B cell (primary cell): ENCODE results near the gene ZNF280D. TPM values are rescaled to one million over a fixed set of nuclear protein-coding genes. Genes with fewer than 3 reads are reported as not detected.

ENCODE experiments used
- ATAC-seq: fragments of 200-7000 bp; cut with Tn5 transposase; one replicate; pipeline ENCODE4 v1.10.0; 2021; ENCODE audit warnings: low read depth, mild to moderate bottlenecking, moderate number of reproducible peaks, moderate library complexity
- CTCF ChIA-PET: fragments of 350-600 bp; sonication (Branson Sonifier 250); formaldehyde crosslinking; loops from one replicate; lab custom pipeline; 2021; ENCODE audit warnings: antibody characterized with exemption, inconsistent platforms; lab: Charles Lee
- POLR2A ChIA-PET: fragments of 350-600 bp; sonication (Branson Sonifier 250); formaldehyde crosslinking; loops from one replicate; lab custom pipeline; 2021; ENCODE audit warnings: antibody characterized with exemption; lab: Charles Lee
- DNase-seq: peaks from one replicate; pipeline ENCODE4 v3.0.0; 2013
- H2AFZ ChIP-seq: 2 replicates; pipeline ENCODE4 v1.6.1; 2012; ENCODE audit warnings: mild to moderate bottlenecking, low read depth, low read length; ENCODE audit not compliant: insufficient read depth, poor library complexity, severe bottlenecking
- H3K27ac ChIP-seq, 2 donors: 1 replicate in 1 of 2; 2 replicates in 1 of 2; pipeline ENCODE4 v1.5.1; 2012 to 2013; ENCODE audit warnings: low read length in 2 of 2, mild to moderate bottlenecking in 2 of 2, moderate library complexity in 1 of 2
- H3K27me3 ChIP-seq, 4 experiments: fragments of 200-600 bp in 1 of 4; sonication (generic) in 1 of 4; replicated peaks in 1 of 4; 1 replicate in 2 of 4; 2 replicates in 2 of 4; pipeline versions ENCODE4 v1.6.1 to v1.7.0; 2013 to 2016; ENCODE audit warnings: low read length in 3 of 4, mild to moderate bottlenecking in 2 of 4, mixed read lengths in 1 of 4, moderate library complexity in 1 of 4; ENCODE audit not compliant: insufficient read depth in 4 of 4, control insufficient read depth in 3 of 4; ENCODE audit errors: control extremely low read depth in 1 of 4
- H3K36me3 ChIP-seq, 2 experiments: replicated peaks in 1 of 2; 1 replicate in 1 of 2; 2 replicates in 1 of 2; pipeline versions ENCODE4 v1.6.1 to v1.7.1; 2013; ENCODE audit warnings: low read length in 1 of 2; ENCODE audit not compliant: insufficient read depth in 2 of 2, control insufficient read depth in 1 of 2; ENCODE audit errors: control extremely low read depth in 1 of 2, extremely low read depth in 1 of 2
- H3K4me1 ChIP-seq, 2 donors: fragments of 200-600 bp in 1 of 2; sonication (generic) in 1 of 2; 1 replicate in 1 of 2; 2 replicates in 1 of 2; pipeline versions ENCODE4 v1.5.1 to v1.6.1; 2013 to 2017; ENCODE audit warnings: low read length in 2 of 2; ENCODE audit not compliant: control insufficient read depth in 2 of 2, insufficient read depth in 2 of 2
- H3K4me2 ChIP-seq: replicated peaks from 2 replicates; pipeline ENCODE3; 2012; ENCODE audit warnings: mild to moderate bottlenecking, low read depth, low read length; ENCODE audit not compliant: poor library complexity, severe bottlenecking
- H3K4me3 ChIP-seq, 5 experiments: fragments of 200-600 bp in 1 of 5; sonication (generic) in 1 of 5; 1 replicate in 3 of 5; 2 replicates in 2 of 5; pipeline versions ENCODE4 v1.5.1 to v1.7.0; 2011 to 2016; ENCODE audit warnings: low read length in 4 of 5, mild to moderate bottlenecking in 4 of 5, low read depth in 2 of 5, control low read depth in 1 of 5, moderate library complexity in 1 of 5; ENCODE audit not compliant: insufficient read depth in 1 of 5; ENCODE audit errors: control extremely low read depth in 1 of 5, extremely low read depth in 1 of 5
- H3K79me2 ChIP-seq: fragments of 200-600 bp; sonication (generic); one replicate; pipeline ENCODE4 v1.6.0; 2016; ENCODE audit warnings: low read length; ENCODE audit not compliant: control insufficient read depth, insufficient read depth
- H3K9ac ChIP-seq: fragments of 200-600 bp; sonication (generic); 2 replicates; pipeline ENCODE4 v1.6.1; 2017; ENCODE audit warnings: mild to moderate bottlenecking, low read length, moderate library complexity
- H3K9me3 ChIP-seq, 3 donors: one replicate each; pipeline versions ENCODE4 v1.6.1 to v1.7.1; 2013; ENCODE audit warnings: low read length in 2 of 3; ENCODE audit not compliant: control insufficient read depth in 2 of 3, insufficient read depth in 1 of 3; ENCODE audit errors: control extremely low read depth in 1 of 3
- H4K20me1 ChIP-seq: 2 replicates; pipeline ENCODE4 v1.6.0; 2012; ENCODE audit warnings: mild to moderate bottlenecking, low read length; ENCODE audit not compliant: insufficient read depth, control insufficient read depth, poor library complexity, severe bottlenecking
- H3K27ac Mint-ChIP-seq: one replicate; pipeline ENCODE4 v1.8.0; 2021; ENCODE audit warnings: mixed read lengths
- H3K27me3 Mint-ChIP-seq: one replicate; pipeline ENCODE4 v1.8.0; 2021; ENCODE audit warnings: mixed read lengths
- H3K4me1 Mint-ChIP-seq: one replicate; pipeline ENCODE4 v1.8.0; 2021; ENCODE audit warnings: mixed read lengths
- H3K4me3 Mint-ChIP-seq: one replicate; pipeline ENCODE4 v1.8.0; 2021; ENCODE audit warnings: mixed read lengths
- H3K9me3 Mint-ChIP-seq: one replicate; pipeline ENCODE4 v1.8.0; 2022; ENCODE audit warnings: mixed read lengths; ENCODE audit not compliant: insufficient read depth
- CTCF ChIP-seq: fragments of 200-600 bp; IDR thresholded peaks from one replicate; pipeline ENCODE4 v1.8.0; 2022; ENCODE audit warnings: antibody characterized with exemption, mild to moderate bottlenecking
- EZH2 ChIP-seq: IDR thresholded peaks from 2 replicates; pipeline ENCODE4 v1.6.1; 2012; ENCODE audit warnings: borderline replicate concordance, low read depth, mild to moderate bottlenecking, moderate library complexity, low read length; ENCODE audit not compliant: insufficient read depth, poor library complexity, severe bottlenecking
- WGBS: methylation state at CpG from one replicate; pipeline ENCODE4 v1.1.5; 2013; ENCODE audit warnings: missing lambda C conversion rate; ENCODE audit not compliant: insufficient coverage; 5-methylcytosine and 5-hydroxymethylcytosine counted together
- intact Hi-C: fragments of 100-400 bp; cut with micrococcal nuclease; formaldehyde crosslinking; loops from one replicate; pipeline ENCODE4 v1.10.0; 2022
- polyA plus RNA-seq: library from polyadenylated mRNA; depleted of rRNA; stranded (reverse); fragments of >200 nt; gene quantifications from 2 replicates; pipeline ENCODE4 v1.2.3, GENCODE V29; 2012
- total RNA-seq, 2 donors: library from RNA; stranded (reverse); fragments of 120-200 nt in 1 of 2; gene quantifications; 1 replicate in 1 of 2; 2 replicates in 1 of 2; pipeline versions ENCODE4 v1.2.3 to v1.2.4, GENCODE V29; 2013 to 2022

Gene ZNF280D
- total and polyA plus RNA-seq, 2 donors (not counting 1 experiment from before 2014, with no cell fraction given): 14.7 to 68.3 TPM

- Histone ChIP-seq H3K79me2 (no peaks in the 10 kb centered on the region), H3K4me1 (no peaks in the 10 kb centered on the region), H3K4me2 (no peak overlapping the region), H3K9me3 (no peaks in the 10 kb centered on the region), H2AFZ (no peak overlapping the region), H3K27me3 (no peaks in the 10 kb centered on the region), H3K9ac (no peak overlapping the region), H3K4me3 (no peak overlapping the region), H3K36me3 (peaks cover 2 to 5% of the 10 kb centered on the region in 2 experiments), H3K27ac (no peak overlapping the region), H4K20me1 (no peaks in the 10 kb centered on the region)
- ATAC-seq (no peak), DNase-seq (no peak)
- CTCF ChIA-PET: no interaction called here
- intact Hi-C loops: no loop called here
- TF ChIP-seq CTCF (no peak), EZH2 (no peak)
- H3K27ac Mint-ChIP-seq: no peak overlapping the region
- no peak overlapping the region for H3K4me3 Mint-ChIP-seq
- no CpG with 5 or more reads among the region's 2 CpGs for WGBS
- no peaks in the 10 kb centered on the region for H3K4me1 Mint-ChIP-seq
- POLR2A ChIA-PET: no interaction called here
- no peaks in the 10 kb centered on the region for H3K27me3 Mint-ChIP-seq
- no peaks in the 10 kb centered on the region for H3K9me3 Mint-ChIP-seq
These were observed 104.3 kb downstream of the ZNF280D start for GRCh38 chr15:56628893-56629532.

GRCh38 chr15:56619887-56620286, 113.4 kb downstream of the ZNF280D start:
- no peak for DNase-seq
- H3K4me3 Mint-ChIP-seq: no peak overlapping the region
- Histone ChIP-seq H3K36me3 (no peaks in the 10 kb centered on the region), H4K20me1 (no peaks in the 10 kb centered on the region), H3K79me2 (no peaks in the 10 kb centered on the region), H3K4me3 (no peak overlapping the region), H3K4me1 (no peaks in the 10 kb centered on the region), H3K9ac (no peak overlapping the region), H2AFZ (no peak overlapping the region), H3K4me2 (no peak overlapping the region), H3K27ac (no peak overlapping the region), H3K27me3 (no peaks in the 10 kb centered on the region), H3K9me3 (peaks cover 0 to 3% (median 0%) of the 10 kb centered on the region in 3 donors)
- peaks cover 4% of the 10 kb centered on the region for H3K4me1 Mint-ChIP-seq
- no peak overlapping the region for H3K27ac Mint-ChIP-seq
- no peak for ATAC-seq
- no peaks in the 10 kb centered on the region for H3K27me3 Mint-ChIP-seq
- POLR2A ChIA-PET: no interaction called here
- intact Hi-C loops: no loop called here
- 86% methylated on average over 1 of the region's 2 CpGs for WGBS
- H3K9me3 Mint-ChIP-seq: no peaks in the 10 kb centered on the region
- CTCF ChIA-PET: no interaction called here
- TF ChIP-seq EZH2 (no peak), CTCF (no peak)
